SHP77 treated with DMSO at 0.1 percent for 48 hours (cell line): ENCODE data around the gene C1QA.
A peak's percentile ranks its signal among the peaks of the same experiment; 100 is the strongest.

Source experiments
- DNase-seq: peaks from one replicate; lab custom pipeline; 2025; lab: John Stamatoyannopoulos, UW

Gene C1QA

DNA sequence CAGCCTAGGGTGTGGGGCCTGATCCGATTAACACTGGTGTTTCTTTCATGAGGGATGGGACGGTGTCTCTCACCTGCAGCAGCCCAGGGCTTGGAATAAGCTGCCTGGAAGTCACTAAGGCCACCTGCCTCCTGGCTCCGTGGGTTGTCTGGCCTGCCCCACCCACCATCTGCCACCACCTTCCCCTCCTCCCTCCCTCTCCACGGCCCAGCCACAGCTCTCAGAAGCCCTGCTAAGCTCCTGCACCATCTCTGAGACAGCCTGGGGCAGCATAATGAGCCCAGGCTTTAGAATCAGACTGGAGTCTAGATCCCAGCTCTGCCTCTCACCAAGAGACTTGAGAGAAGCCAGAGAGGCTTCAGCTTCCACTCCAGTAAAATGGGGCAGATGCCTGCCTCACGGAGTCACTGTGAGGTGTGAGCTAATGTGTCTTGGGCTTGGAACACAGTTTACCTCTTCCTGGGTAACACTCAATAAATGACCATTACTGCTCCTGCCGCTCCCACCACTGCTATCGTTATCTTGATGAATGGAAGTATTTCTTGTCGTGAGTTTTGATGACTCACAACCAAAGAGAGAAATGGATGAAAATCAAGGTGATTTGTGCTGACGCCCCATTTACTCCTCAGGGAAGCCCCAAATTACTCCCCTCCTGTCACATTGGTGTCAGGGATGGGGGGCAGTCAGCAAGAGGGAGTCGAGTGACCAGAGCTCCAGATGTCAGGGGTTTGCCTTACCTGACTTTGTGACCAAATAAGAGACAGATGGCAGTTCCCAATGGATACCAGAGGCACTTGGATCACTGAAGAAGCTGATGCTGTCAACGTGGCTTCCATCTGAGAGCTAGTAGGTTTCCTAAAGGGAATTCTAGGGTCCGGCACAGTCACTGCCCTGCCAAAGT is 23.5 kb upstream of the C1QA start:
- peak; percentile 42 for DNase-seq

DNA sequence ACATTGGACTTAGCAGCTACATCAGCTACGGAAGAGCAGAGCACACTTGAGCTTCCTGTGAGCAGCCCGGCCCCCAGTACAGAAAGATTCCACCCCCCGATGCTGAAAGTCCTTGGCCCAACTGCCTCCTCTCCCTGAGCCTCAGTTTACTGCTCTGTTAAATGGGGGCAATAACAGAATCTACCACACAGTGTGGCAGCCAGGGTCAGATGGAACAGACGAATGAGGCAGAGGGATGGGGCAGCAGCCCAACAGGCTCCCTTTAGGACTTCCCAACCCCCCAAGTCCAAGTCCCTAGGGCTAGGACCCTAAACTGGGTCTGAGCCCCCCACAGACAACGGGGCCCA is 22.9 kb upstream of the C1QA start:
- DNase-seq: no peak

DNA sequence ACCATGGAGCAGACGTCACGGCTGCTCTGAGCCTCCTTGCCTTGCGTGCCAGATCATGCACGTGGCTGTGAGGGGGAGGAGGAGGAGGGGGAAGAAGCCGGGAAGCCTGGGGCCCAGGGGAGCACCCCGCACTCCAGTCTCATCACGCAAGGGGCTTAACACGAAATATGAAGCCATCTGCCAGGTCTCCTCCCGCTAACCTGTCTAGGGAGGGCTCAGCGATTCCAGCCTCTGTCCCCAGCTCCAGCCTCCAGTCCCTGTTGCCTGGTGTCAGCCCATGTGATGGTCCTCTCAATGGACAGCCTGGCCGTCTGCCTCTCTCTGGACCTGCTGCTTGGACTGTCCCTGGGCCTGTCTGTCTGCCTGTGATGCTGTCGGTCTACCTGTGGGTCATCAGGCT is 22.5 kb upstream of the C1QA start:
- DNase-seq: peak; percentile 12

DNA sequence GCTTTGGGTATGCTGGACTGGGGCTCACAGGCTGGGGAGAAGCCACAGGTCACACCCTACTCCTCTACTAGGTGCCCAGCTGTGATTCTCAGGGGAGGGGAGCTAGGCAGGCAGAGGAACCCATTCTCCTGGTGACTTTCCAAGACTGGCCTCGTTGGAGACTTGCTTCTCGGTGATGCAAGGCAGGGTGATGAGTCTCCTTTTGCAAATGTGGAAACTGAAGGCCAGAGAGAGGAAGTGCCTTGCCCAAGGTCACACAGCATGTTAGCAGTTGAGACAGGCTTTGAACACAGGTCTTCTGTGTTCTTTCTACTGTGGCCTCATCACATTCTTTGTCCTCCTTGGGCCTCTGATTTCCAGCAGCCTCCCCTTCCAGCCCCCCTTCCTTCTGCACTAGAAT is 20.5 kb upstream of the C1QA start:
- no peak for DNase-seq

DNA sequence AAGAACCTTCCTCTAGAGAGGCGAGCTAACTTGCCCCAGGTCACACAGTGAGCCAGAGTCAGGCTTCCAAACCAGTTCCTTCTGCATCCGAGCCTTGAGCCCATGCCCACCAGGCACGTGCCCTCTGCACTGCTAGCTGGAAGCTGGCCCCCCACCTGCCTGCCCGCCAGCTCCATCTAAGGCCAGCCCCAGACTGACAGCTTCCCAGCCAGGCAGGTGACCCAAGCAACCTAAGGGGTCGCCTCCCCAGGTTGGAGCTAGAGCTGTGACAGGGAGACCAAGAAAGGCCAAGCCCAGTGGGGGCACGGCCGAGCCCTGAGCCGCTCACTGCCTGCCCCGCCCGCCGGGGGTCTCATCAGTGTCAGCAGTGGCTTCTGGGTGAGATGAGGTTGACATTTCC is 19.9 kb upstream of the C1QA start:
- DNase-seq: no peak

DNA sequence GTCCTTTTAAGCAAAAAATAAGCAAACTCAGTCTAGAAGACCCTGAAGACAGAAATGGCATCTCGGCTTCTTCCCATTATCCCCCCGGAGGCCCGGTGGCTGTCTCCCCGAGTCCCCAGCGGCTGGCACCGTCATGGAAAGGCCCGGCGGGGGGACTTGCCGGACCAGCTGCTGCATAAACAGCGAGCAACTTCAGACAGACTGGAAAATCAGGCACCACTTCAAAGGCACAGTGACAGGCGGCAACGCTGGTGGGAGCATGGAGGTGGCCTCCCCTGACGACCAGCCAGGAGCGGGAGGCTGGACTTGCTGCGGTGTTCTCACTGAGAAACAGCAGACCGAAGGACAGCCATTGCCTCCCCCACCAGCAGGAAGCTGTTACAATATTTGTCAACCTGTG is 18.4 kb upstream of the C1QA start:
- DNase-seq: peak; percentile 32

DNA sequence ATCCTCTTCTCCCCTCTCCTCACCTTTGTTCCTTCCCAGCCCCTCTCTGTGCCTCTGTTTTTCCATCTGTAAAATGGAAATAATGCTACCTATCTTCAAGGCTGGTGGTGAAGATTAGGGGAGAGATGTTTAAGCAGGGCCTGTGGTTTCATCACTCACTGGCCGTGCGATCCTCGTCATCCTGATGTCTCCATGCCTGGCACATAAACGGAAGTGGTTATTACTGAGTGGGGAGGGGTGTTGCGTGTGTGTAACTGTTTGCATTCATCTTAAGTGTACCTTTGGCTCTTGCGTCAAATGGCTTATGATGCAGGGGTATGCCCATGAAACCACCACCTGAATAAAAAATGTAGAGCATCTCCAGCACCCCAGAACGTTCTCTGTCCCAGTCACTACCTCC is 17.2 kb upstream of the C1QA start:
- DNase-seq: peak; percentile 53

DNA sequence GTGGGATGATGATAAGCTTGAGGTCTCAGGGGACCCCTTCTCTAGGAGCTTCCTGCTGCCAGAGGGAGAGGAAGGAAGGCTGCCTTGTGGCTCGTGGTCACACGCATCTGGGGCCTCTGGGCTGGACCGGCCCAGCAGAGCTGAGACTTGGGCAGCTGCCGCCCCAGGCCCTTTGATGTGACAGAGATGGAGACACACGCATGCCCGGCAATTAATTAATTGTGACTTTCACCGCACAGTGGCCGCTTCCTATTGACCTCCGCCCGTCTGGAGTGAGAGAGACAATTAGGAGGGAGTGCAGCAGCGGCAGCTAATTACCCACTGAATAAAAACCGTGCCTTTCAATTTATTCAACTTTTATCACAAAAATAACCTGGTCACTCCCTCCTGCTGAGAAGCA is 16.6 kb upstream of the C1QA start:
- no peak for DNase-seq

DNA sequence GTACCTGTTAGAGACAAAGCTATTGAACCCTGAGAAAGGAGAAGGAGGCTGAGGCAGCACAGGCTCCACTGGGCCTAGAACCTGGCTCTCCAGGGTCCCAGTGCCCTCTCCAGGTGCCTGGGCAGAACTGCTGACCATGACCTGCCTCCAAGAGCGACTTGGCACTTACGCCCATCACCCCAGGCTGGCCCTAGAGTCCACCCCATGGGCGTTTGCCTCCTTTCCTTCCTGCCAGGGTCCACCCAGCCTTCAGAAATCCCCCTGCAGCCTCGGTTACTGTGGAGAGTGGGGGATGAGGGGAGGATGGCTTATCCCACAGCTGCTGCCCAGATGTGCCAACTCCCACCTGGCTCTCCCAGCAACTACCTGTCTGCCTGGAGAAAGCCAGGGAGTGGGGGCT is 14.7 kb upstream of the C1QA start:
- no peak for DNase-seq

DNA sequence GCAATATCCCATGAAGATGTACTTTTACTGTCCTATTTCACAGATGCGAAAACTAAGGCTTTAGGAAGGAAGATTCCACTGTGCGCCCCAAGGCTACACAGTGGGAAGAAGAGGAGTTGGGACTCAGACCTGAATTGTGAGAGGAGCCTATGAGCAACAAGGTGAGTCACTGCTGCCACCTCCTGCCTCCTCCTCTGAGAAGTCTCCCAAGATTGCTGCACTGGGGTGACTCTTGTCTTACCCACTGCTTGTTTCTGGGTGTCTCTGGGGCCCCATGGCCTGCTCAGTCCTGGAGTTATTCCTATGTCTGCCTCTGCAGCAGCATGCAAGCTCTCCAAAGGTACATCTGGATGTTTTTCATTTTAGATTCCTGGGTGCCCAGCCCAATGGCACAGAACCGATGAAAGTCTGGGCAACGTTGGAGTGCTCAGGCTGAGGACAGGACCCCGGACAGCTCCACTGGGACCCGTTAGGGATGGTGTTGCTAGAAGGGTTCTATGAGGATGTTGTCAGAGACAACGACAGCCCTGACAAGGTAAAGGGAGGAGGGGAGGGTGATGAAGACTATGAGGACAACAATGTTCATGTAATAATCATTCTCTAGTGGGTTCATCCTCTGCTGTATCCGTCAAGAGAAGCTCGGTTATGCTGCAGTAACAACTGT is 11.0 kb upstream of the C1QA start:
- DNase-seq: no peak

DNA sequence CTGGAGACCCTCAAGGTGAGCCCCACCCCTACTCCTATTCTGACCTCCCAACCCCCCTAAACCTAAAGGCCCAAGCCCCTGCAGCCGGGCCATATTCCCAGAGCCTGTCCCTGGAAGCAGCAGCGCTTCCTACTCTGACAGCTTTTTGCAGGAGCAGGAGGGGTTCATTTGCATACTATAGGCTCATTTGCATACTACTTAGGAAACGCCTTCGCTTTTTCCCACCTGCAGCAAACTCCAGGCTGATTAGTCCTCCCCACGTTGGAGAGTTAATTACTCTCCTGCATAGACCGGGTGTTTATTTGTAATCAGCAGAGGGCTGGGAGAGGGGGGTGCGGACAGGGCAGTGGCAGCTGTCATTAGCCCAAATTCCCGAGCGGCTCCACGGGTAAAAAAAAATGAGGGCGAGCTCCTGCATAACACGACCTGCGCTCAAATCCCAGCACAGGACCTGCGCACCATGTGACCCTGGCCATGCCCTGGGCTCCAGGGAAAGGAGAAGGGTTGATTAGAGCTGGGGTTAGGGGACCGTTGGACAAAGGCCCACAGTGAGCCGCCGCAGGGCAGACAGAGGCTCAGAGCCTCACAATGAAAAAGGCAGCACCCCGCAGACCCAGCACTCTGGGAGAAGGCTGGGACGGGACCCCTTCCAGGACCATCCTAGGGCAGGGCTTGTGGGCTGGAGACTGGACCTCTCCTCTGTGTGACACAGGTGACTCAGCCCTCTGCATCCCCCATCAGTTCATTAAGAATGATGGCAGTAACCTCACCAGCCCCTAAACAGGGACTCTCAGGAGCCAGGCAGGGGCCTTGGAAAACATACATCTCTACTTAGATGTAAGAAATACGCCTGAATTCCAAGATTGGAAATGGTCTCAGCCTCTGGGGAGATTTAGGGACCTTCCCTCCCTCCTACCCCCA is 9.9 kb upstream of the C1QA start:
- DNase-seq: no peak

DNA sequence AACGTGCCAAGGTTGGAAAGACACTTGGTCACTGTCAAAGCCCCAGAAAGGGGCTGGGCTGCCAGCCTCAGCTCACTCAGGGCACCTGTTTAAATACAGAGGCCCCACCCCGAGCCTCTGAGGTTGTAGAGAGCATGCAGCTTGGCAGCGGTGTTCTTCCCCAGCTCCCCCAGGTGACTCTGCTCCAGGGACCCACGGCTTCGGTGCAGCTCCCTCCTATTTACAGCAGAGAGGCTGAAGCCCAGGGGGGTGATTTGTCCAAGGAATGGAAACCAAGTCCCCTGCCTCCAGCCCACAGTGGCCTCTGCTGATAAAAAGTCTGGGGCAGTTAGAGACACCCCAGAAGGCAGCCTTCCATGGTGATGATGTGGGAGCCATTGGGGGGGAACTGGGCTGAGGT is 9.1 kb upstream of the C1QA start:
- DNase-seq: peak; percentile 78

DNA sequence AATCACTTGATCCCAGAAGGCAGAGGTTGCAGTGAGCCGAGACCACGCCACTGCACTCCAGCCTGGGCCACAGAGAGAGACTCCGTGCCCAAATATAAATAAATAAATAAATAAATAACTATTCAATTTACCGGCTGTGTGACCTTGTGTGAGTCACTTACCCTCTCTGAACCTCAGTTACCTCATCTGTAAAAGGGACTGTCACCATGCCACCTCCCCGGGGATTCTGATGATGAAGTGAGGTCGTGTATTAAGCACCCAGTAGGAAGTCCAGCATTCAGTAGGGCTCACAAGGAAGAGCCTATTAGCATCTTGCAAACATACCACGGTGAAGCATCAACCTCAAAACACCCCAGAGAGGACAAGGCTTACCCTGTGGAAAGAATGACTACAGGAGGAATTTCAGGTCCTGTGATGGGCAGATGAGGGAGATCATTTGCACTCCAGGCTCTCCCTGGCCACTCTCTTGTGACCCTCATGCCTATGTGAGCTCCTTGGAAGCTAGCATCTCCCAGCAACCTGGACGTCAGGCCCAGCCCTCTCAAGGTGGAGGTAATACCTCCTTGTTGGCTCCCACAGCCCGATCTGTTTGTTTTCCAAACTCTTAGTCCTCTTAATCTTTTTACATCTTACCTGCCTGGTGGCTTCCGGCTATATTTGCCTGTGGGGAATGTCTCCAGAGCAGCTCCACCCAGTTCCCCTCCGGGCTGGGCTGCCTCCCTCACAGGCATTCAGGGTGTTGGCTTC is 7.6 kb upstream of the C1QA start:
- no peak for DNase-seq

DNA sequence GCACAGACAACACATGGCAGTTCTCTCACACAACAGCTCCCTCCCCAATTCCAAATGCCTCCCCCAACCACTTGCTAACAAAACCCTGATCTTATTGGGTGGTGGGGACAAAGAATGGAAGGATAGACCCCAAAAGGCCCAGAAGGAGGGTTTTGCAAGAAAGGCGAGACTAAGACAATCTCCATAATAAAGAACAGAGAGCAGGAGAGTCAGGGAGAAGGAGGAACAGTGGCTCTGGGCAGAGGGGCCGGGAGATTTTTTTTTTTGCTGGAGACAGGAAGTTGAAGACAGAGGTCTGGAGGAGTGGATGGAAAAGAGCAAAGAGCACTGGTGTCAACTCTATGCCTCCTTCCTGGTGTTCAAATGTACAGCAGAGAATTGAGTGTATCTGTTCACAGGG is 6.5 kb upstream of the C1QA start:
- DNase-seq: no peak

DNA sequence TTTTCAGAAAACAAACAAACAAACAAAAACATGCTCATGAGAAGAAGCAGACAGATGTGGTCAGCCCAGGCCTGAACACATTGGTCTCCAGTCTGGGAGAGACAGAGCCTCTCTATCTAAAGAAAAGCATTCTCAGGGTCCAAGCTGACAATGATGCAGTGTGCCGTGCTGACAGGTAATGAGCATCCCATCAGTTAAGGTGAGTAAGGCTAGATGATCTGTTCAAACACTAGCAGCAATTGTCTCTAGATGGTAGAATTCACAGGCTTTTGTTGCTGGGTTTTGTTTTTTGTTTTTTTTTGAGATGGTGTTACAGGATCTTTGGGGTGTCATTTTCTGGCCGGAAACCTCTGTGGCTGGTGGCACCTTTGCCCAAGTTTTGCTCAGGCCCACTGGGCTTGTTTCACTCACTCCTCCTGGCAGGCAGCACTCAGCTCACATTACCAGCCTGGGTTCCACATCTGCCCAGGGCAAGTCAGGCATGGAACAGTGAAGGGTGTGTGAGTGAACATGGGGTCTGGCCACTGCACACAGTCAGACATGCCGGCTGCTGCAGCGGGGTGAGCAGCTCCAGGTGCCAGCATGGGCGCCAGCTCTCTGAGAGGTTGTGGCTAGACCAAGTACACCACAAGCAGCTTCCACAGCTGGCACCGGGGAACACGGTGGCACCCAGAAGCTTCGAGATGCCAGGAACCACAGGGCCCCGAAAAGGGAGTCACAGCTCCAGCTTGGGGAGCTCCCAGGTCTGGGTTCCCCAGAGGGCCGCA is 2.5 kb upstream of the C1QA start:
- no peak for DNase-seq

DNA sequence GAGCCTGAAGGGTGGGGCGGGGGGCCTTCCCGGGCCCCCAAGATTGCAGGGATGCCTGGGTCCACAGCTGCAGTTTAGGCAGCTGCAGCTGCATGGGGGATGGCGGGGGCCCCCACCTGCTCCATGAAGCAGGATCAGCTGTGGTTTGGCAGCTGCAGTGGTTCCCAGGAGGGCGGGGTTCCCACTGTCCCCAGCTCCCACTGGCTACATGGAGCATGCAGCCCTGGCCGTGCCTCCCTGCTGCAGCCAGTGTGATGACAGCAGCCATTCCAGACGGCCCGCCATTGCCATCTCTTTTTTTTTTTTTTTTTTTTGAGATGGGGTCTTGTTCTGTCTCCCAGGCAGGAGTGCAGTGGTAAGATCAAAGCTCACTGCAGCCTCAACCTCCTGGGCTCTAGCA is 992 bp upstream of the C1QA start:
- DNase-seq: no peak

DNA sequence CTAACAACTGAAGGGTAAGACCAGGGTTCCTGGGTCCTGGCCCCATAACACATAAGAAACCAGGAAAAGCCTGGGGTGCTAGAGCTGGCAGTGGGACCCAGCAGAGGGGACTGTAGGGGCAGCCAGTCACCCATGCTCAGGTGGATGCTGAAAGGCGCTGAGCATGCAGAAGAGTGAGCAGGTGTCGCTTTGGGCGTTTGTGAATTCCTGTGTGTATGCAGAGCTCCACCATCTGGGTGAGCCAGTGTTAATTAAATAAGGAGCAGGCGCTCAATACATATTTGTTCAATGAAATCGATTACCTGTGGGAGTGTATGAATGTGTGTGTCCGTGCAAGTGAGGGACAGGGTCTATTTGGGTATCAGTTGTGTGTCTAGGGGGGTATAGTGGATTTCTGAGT is 499 bp downstream of the C1QA start:
- DNase-seq: peak; percentile 63

DNA sequence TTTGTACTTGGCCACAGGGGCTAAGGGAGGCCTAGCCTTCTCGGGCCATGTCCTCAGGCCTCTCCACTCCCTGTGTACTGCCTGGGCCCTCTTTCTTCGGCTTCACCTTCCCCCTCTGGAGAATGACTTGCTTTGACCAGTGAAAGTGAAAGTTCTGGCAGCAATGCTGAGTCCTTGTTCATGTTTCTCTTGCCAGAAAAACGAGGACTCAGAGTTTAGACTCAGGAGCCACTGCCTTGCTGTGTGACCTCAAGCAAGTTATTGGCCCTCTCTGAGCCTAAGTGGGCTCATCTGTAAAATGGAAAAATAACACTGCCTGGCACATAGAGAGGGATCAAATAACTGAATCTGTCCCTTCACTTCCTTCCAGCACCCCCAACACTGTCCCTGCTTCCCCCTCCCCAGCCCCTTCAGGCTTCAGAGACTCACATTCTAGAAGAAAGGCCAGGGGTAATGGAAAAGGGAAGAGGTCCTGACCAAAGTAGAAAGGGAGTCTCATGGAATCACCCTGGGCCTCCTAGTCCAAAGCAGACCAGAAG is 1.5 kb downstream of the C1QA start:
- no peak for DNase-seq

DNA sequence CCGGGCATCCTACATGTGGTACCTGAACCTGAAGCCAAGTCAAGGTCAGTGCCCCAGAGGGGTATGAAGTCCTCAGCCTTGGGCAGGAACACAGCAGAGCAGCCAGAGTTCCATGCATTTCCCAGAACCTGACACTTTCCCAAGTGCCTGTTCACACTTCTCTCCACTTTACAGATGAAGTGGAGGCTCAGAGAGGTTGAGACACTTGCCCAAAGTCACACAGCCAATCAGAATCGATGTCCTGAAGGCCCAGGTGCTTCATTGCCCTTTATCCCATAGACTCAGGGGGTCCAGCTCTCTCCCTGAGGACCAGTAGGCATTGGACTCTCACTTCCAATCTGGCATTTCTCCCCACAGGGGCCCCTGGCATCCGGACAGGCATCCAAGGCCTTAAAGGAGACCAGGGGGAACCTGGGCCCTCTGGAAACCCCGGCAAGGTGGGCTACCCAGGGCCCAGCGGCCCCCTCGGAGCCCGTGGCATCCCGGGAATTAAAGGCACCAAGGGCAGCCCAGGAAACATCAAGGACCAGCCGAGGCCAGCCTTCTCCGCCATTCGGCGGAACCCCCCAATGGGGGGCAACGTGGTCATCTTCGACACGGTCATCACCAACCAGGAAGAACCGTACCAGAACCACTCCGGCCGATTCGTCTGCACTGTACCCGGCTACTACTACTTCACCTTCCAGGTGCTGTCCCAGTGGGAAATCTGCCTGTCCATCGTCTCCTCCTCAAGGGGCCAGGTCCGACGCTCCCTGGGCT is 2.2 kb downstream of the C1QA start:
- DNase-seq: no peak

DNA sequence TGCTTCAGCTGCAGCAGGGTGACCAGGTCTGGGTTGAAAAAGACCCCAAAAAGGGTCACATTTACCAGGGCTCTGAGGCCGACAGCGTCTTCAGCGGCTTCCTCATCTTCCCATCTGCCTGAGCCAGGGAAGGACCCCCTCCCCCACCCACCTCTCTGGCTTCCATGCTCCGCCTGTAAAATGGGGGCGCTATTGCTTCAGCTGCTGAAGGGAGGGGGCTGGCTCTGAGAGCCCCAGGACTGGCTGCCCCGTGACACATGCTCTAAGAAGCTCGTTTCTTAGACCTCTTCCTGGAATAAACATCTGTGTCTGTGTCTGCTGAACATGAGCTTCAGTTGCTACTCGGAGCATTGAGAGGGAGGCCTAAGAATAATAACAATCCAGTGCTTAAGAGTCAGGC is 2.9 kb downstream of the C1QA start:
- DNase-seq: no peak
